Common myeloid progenitor, CD34-positive (primary cell): Measurements from ENCODE around the gene BAIAP2.
"Not testable (repeated sequence)": the region's sequence is repeated elsewhere in the genome, so short reads cannot be mapped to it uniquely, and the experiment has no call there.

Experiments used
- CTCF ChIA-PET: fragments of 350-600 bp; sonication (Branson Sonifier 250); formaldehyde crosslinking; loops from one replicate; lab custom pipeline; 2021; ENCODE audit warnings: antibody characterized with exemption; lab: Charles Lee
- POLR2A ChIA-PET: fragments of 350-600 bp; sonication (Branson Sonifier 250); formaldehyde crosslinking; loops from one replicate; lab custom pipeline; 2021; ENCODE audit warnings: antibody characterized with exemption; lab: Charles Lee
- DNase-seq, 3 donors: peaks; one replicate each; pipeline versions ENCODE4 v3.0.0 to v3.0.0-alpha.2; 2013
- H3K27ac ChIP-seq, 2 experiments: 1 replicate in 1 of 2; 2 replicates in 1 of 2; pipeline ENCODE4 v1.7.0; 2013; ENCODE audit warnings: inconsistent platforms in 2 of 2, low read length in 2 of 2, mild to moderate bottlenecking in 2 of 2, low read depth in 1 of 2, moderate library complexity in 1 of 2; ENCODE audit not compliant: severe bottlenecking in 2 of 2, insufficient read depth in 1 of 2, poor library complexity in 1 of 2
- H3K27me3 ChIP-seq, 5 experiments: replicated peaks in 2 of 5; 1 replicate in 3 of 5; 2 replicates in 2 of 5; pipeline versions ENCODE4 v1.6.1 to v1.7.0; 2013; ENCODE audit warnings: low read length in 4 of 5, mild to moderate bottlenecking in 2 of 5, moderate library complexity in 2 of 5, inconsistent platforms in 1 of 5; ENCODE audit not compliant: insufficient read depth in 5 of 5, control insufficient read depth in 4 of 5
- H3K36me3 ChIP-seq, 4 experiments: 1 replicate in 2 of 4; 2 replicates in 2 of 4; pipeline versions ENCODE4 v1.6.1 to v1.7.0; 2013; ENCODE audit warnings: low read length in 3 of 4, control low read depth in 1 of 4, mild to moderate bottlenecking in 1 of 4; ENCODE audit not compliant: control insufficient read depth in 4 of 4, insufficient read depth in 4 of 4
- H3K4me1 ChIP-seq, 4 experiments: 1 replicate in 3 of 4; 2 replicates in 1 of 4; pipeline versions ENCODE4 v1.6.1 to v1.7.1; 2013; ENCODE audit warnings: low read length in 3 of 4, mild to moderate bottlenecking in 3 of 4, control low read depth in 1 of 4, inconsistent platforms in 1 of 4, moderate library complexity in 1 of 4; ENCODE audit not compliant: control insufficient read depth in 4 of 4, insufficient read depth in 4 of 4; ENCODE audit errors: control extremely low read depth in 1 of 4
- H3K4me3 ChIP-seq, 7 experiments: 1 replicate in 4 of 7; 2 replicates in 3 of 7; pipeline versions ENCODE4 v1.5.1 to v1.7.0; 2013; ENCODE audit warnings: mild to moderate bottlenecking in 7 of 7, low read length in 6 of 7, moderate library complexity in 6 of 7, inconsistent platforms in 2 of 7, low read depth in 2 of 7, control low read depth in 1 of 7; ENCODE audit not compliant: insufficient read depth in 4 of 7, control insufficient read depth in 1 of 7; ENCODE audit errors: extremely low read depth in 1 of 7
- H3K9me3 ChIP-seq, 5 experiments: 1 replicate in 4 of 5; 2 replicates in 1 of 5; pipeline versions ENCODE4 v1.6.1 to v1.7.1; 2013; ENCODE audit warnings: low read length in 4 of 5, mild to moderate bottlenecking in 2 of 5, inconsistent platforms in 1 of 5, low read depth in 1 of 5, moderate library complexity in 1 of 5; ENCODE audit not compliant: control insufficient read depth in 4 of 5, insufficient read depth in 2 of 5; ENCODE audit errors: control extremely low read depth in 1 of 5
- WGBS: methylation state at CpG from one replicate; pipeline ENCODE4 v1.1.5; 2013; ENCODE audit not compliant: insufficient coverage; 5-methylcytosine and 5-hydroxymethylcytosine counted together

BAIAP2 gene

GRCh38 chr17:81153340-81153803 is 118.4 kb downstream of the BAIAP2 start:
- POLR2A ChIA-PET = no interaction called here
- H3K4me1 ChIP-seq = peaks cover 0 to 19% (median 17%) of the 10 kb centered on the region in 4 experiments
- no peak for DNase-seq
- no peaks in the 10 kb centered on the region for H3K9me3 ChIP-seq
- H3K27ac ChIP-seq = no peak overlapping the region
- no peaks in the 10 kb centered on the region for H3K36me3 ChIP-seq
- 98% methylated on average over 12 of the region's 17 CpGs for WGBS
- CTCF ChIA-PET = interaction anchor here (1.3 to 3.2 kb wide), 4 partner anchors 11 to 89 kb away, joined by 3 to 18 read pairs (median 4); no protein-coding TSS in a partner anchor
- H3K4me3 ChIP-seq = no peak overlapping the region
- H3K27me3 ChIP-seq = no peaks in the 10 kb centered on the region

- not testable (repeated sequence) for H3K36me3 ChIP-seq, H3K9me3 ChIP-seq, H3K27ac ChIP-seq, H3K4me3 ChIP-seq, H3K27me3 ChIP-seq, DNase-seq
- H3K4me1 ChIP-seq = peaks cover 0 to 18% (median 17%) of the 10 kb centered on the region in 4 experiments
- WGBS = 100% methylated on average over 2 of the region's 9 CpGs
- ChIA-PET POLR2A (interaction anchor here (0.6 kb wide), 1 partner anchor 12 kb away, joined by 3 read pairs; the partner anchor contains the start of genes AATK and PVALEF), CTCF (interaction anchor here (0.9 to 3.2 kb wide), 3 partner anchors 11 to 88 kb away, joined by 4 to 18 read pairs (median 4); no protein-coding TSS in a partner anchor)
Measured at GRCh38 chr17:81154016-81154415, 119.1 kb downstream of the BAIAP2 start.

GRCh38 chr17:81154961-81155360 is 120.0 kb downstream of the BAIAP2 start:
- Histone ChIP-seq H3K4me3 (no peak overlapping the region), H3K4me1 (peaks cover 0 to 23% (median 19%) of the 10 kb centered on the region in 4 experiments), H3K27me3 (no peaks in the 10 kb centered on the region), H3K27ac (no peak overlapping the region), H3K36me3 (no peaks in the 10 kb centered on the region), H3K9me3 (no peaks in the 10 kb centered on the region)
- 95% methylated on average over 11 of the region's 18 CpGs for WGBS
- ChIA-PET POLR2A (no interaction called here), CTCF (interaction anchor here (0.9 to 3.2 kb wide), 3 partner anchors 12 to 87 kb away, joined by 4 to 18 read pairs (median 4); no protein-coding TSS in a partner anchor)
- no peak for DNase-seq

- 97% methylated on average over 28 of the region's 38 CpGs for WGBS
- DNase-seq = no peak
- Histone ChIP-seq H3K4me3 (no peak overlapping the region), H3K27me3 (no peaks in the 10 kb centered on the region), H3K27ac (no peak overlapping the region), H3K9me3 (no peaks in the 10 kb centered on the region), H3K36me3 (no peaks in the 10 kb centered on the region), H3K4me1 (peaks cover 0 to 22% (median 18%) of the 10 kb centered on the region in 4 experiments)
- ChIA-PET POLR2A (interaction anchor here (1.0 kb wide), 1 partner anchor 7 kb away, joined by 3 read pairs; no protein-coding TSS in a partner anchor), CTCF (no interaction called here)
Measured at GRCh38 chr17:81156866-81157805, 122.2 kb downstream of the BAIAP2 start.

GRCh38 chr17:81157848-81158687 is 123.1 kb downstream of the BAIAP2 start:
- WGBS = 93% methylated on average over 33 of the region's 39 CpGs
- no peaks in the 10 kb centered on the region for H3K27me3 ChIP-seq
- H3K4me1 ChIP-seq = peaks cover 0 to 22% (median 18%) of the 10 kb centered on the region in 4 experiments
- POLR2A ChIA-PET = interaction anchor here (1.0 kb wide), 1 partner anchor 8 kb away, joined by 3 read pairs; no protein-coding TSS in a partner anchor
- H3K27ac ChIP-seq = no peak overlapping the region
- no peak for DNase-seq
- H3K9me3 ChIP-seq = no peaks in the 10 kb centered on the region
- CTCF ChIA-PET = interaction anchor here (1.0 to 2.0 kb wide), 2 partner anchors 15 to 43 kb away, joined by 3 to 6 read pairs; no protein-coding TSS in a partner anchor
- no peaks in the 10 kb centered on the region for H3K36me3 ChIP-seq
- H3K4me3 ChIP-seq = no peak overlapping the region

GRCh38 chr17:81158688-81159590 is 124.0 kb downstream of the BAIAP2 start:
- CTCF ChIA-PET = interaction anchor here (1.0 to 2.0 kb wide), 2 partner anchors 16 to 42 kb away, joined by 3 to 6 read pairs; no protein-coding TSS in a partner anchor
- 95% methylated on average over 34 of the region's 43 CpGs for WGBS
- DNase-seq = no peak

More at GRCh38 chr17:81158688-81159590, 124.0 kb downstream of the BAIAP2 start:
- peaks cover 0 to 22% (median 18%) of the 10 kb centered on the region in 4 experiments for H3K4me1 ChIP-seq
- no peak overlapping the region for H3K4me3 ChIP-seq
- POLR2A ChIA-PET = no interaction called here
- H3K9me3 ChIP-seq = no peaks in the 10 kb centered on the region
- H3K36me3 ChIP-seq = no peaks in the 10 kb centered on the region
- no peaks in the 10 kb centered on the region for H3K27me3 ChIP-seq
- H3K27ac ChIP-seq = no peak overlapping the region
